ENCODE data around the gene MACROD2.

MACROD2 gene

DNA sequence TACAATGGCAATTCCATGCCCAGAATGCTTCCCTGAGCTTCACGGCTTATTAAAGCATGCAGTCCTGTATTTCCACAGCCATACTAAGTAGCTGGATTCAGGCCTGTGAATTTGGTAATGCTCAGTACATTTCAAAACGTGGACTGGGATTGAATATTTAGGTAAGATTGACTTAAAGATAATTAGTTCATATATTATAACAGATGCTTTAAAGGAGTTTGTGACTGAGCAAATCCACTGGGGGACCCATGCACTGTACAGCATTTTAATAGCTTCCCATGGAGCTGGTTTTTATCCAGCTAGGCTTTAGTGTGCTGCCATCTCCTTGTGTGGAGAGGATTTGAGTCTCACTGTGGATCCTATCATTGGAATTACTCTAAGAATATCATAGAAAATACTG, 763.0 kb downstream of the MACROD2 start:
- POLR2A ChIA-PET: no interaction called here

GRCh38 chr20:14759979-14760378, 764.7 kb downstream of the MACROD2 start:
- ChIA-PET POLR2A (no interaction called here), CTCF (no interaction called here)
- DNase-seq (ENCODE audit: extremely low spot score): no peak
- no peak for TF ChIP-seq CTCF (IDR thresholded peaks at IDR 0.05; ENCODE audit: control extremely low read depth, extremely low read depth, low read depth, missing control alignments)

More for the DNA sequence above, 763.0 kb downstream of the MACROD2 start:
- CTCF ChIA-PET: no interaction called here
- DNase-seq (ENCODE audit: extremely low spot score): no peak
- no peak for TF ChIP-seq CTCF (IDR thresholded peaks at IDR 0.05; ENCODE audit: control extremely low read depth, extremely low read depth, low read depth, missing control alignments)

DNA sequence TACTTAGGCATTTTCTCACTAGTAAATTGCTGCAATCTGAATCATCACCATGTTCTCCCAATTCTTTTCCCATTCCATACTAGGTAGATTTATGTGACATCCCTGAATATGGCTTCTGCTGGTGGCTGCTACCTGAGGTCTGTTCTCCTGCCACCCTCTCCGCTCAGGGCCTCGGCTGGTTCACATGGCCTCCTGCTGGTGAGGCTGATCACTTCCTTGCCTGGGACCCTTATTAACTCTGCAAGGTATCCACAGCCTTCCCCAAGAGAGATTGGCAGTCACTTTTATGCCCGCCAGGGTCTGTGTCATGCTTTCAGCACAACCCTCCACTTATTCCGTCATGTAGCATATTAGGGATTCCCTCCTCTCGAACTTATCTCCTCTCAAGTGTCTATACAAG, 766.6 kb downstream of the MACROD2 start:
- no peak for DNase-seq (ENCODE audit: extremely low spot score)
- TF ChIP-seq CTCF (IDR thresholded peaks at IDR 0.05; ENCODE audit: control extremely low read depth, extremely low read depth, low read depth, missing control alignments): no peak
- POLR2A ChIA-PET: no interaction called here
- CTCF ChIA-PET: interaction anchor here (2.1 kb wide), 1 partner anchor 19 kb away, joined by 6 read pairs; no protein-coding TSS in a partner anchor

GRCh38 chr20:14764511-14765369, 769.4 kb downstream of the MACROD2 start:
- DNase-seq (ENCODE audit: extremely low spot score): no peak
- TF ChIP-seq CTCF (IDR thresholded peaks at IDR 0.05; ENCODE audit: control extremely low read depth, extremely low read depth, low read depth, missing control alignments): no peak
- POLR2A ChIA-PET: no interaction called here
- CTCF ChIA-PET: no interaction called here

GRCh38 chr20:14765370-14765701, 770.0 kb downstream of the MACROD2 start:
- no peak for TF ChIP-seq CTCF (IDR thresholded peaks at IDR 0.05; ENCODE audit: control extremely low read depth, extremely low read depth, low read depth, missing control alignments)
- DNase-seq (ENCODE audit: extremely low spot score): no peak
- ChIA-PET POLR2A (no interaction called here), CTCF (no interaction called here)

GRCh38 chr20:14773486-14773885, 778.2 kb downstream of the MACROD2 start:
- no peak for DNase-seq (ENCODE audit: extremely low spot score)
- no peak for TF ChIP-seq CTCF (IDR thresholded peaks at IDR 0.05; ENCODE audit: control extremely low read depth, extremely low read depth, low read depth, missing control alignments)
- CTCF ChIA-PET: no interaction called here
- POLR2A ChIA-PET: no interaction called here
